Measurements from ENCODE around the gene ZNF518A.
"Not testable (repeated sequence)": the region's sequence is repeated elsewhere in the genome, so short reads cannot be mapped to it uniquely, and the experiment has no call there.

Gene ZNF518A

GRCh38 chr10:96168546-96168945 lies 38.4 kb downstream of the ZNF518A start:
- no peak overlapping the region for H3K4me3 ChIP-seq (ENCODE audit: low read depth, low read length)
- no peak for TF ChIP-seq CTCF (conservative IDR thresholded peaks at IDR 0.05; ENCODE audit: low read depth, low read length)
- DNase-seq (ENCODE audit: low read depth): peak; percentile 9

GRCh38 chr10:96170230-96170629 lies 40.1 kb downstream of the ZNF518A start:
- DNase-seq (ENCODE audit: low read depth): no peak
- TF ChIP-seq CTCF (conservative IDR thresholded peaks at IDR 0.05; ENCODE audit: low read depth, low read length): no peak

GRCh38 chr10:96172666-96173065 lies 42.6 kb downstream of the ZNF518A start:
- TF ChIP-seq CTCF (conservative IDR thresholded peaks at IDR 0.05; ENCODE audit: low read depth, low read length): no peak
- no peak overlapping the region for H3K4me3 ChIP-seq (ENCODE audit: low read depth, low read length)
- no peak for DNase-seq (ENCODE audit: low read depth)

More at GRCh38 chr10:96170230-96170629, 40.1 kb downstream of the ZNF518A start:
- no peak overlapping the region for H3K4me3 ChIP-seq (ENCODE audit: low read depth, low read length)

GRCh38 chr10:96176985-96177384 lies 46.9 kb downstream of the ZNF518A start:
- TF ChIP-seq CTCF (conservative IDR thresholded peaks at IDR 0.05; ENCODE audit: low read depth, low read length): no peak
- no peak overlapping the region for H3K4me3 ChIP-seq (ENCODE audit: low read depth, low read length)
- DNase-seq (ENCODE audit: low read depth): no peak

- H3K4me3 ChIP-seq (ENCODE audit: low read depth, low read length): no peak overlapping the region
- no peak for TF ChIP-seq CTCF (conservative IDR thresholded peaks at IDR 0.05; ENCODE audit: low read depth, low read length)
- peak; percentile 1 for DNase-seq (ENCODE audit: low read depth)
These were observed 58.3 kb downstream of the ZNF518A start for GRCh38 chr10:96188421-96188820.

- no peak overlapping the region for H3K4me3 ChIP-seq (ENCODE audit: low read depth, low read length)
- peak; percentile 58 for DNase-seq (ENCODE audit: low read depth)
- TF ChIP-seq CTCF (conservative IDR thresholded peaks at IDR 0.05; ENCODE audit: low read depth, low read length): no peak
These were observed 58.8 kb downstream of the ZNF518A start for GRCh38 chr10:96188916-96189315.

GRCh38 chr10:96189505-96189904 lies 59.4 kb downstream of the ZNF518A start:
- not testable (repeated sequence) for H3K4me3 ChIP-seq (ENCODE audit: low read depth, low read length); DNase-seq (ENCODE audit: low read depth)

- TF ChIP-seq CTCF (conservative IDR thresholded peaks at IDR 0.05; ENCODE audit: low read depth, low read length): no peak
- no peak overlapping the region for H3K4me3 ChIP-seq (ENCODE audit: low read depth, low read length)
- no peak for DNase-seq (ENCODE audit: low read depth)
These were observed 71.4 kb downstream of the ZNF518A start for GRCh38 chr10:96201525-96201924.
